ENCODE data around the gene MELTF. TPM values are rescaled to one million over a fixed set of nuclear protein-coding genes. Genes with fewer than 3 reads are reported as not detected.

The MELTF gene
- total and polyA plus RNA-seq, 9 of the 15 experiments (the other 6 are each of a cell fraction or from before 2014, with no cell fraction given), result 0.35 to 10.5 (median 4.5) TPM

GRCh38 chr3:197023241-197023997, 6.2 kb downstream of the MELTF start:
- Histone ChIP-seq H3K27me3 (ENCODE audit: control insufficient read depth in 2 of 2, insufficient read depth in 2 of 2, low read length in 2 of 2) (peaks cover 11% of the 10 kb centered on the region in 2 experiments; a peak in 4 of 5 replicates), H4K20me1 (replicated peaks; ENCODE audit: control insufficient read depth, insufficient read depth, low read length) (peaks cover 6% of the 10 kb centered on the region; the same call in 1 of the 2 replicates), H3K79me2 (ENCODE audit: control insufficient read depth, insufficient read depth, low read length) (no peaks in the 10 kb centered on the region), H3K9ac (ENCODE audit: insufficient read depth in 1 of 2, low read depth in 2 of 2, low read length in 2 of 2) (peak overlapping the region in 1 of 2 experiments; percentile 70; a peak in 2 of 4 replicates), H3K9me3 (replicated peaks; ENCODE audit: control insufficient read depth, insufficient read depth, low read depth, low read length) (no peaks in the 10 kb centered on the region), H3K36me3 (ENCODE audit: control insufficient read depth, insufficient read depth, low read length) (peaks cover 5% of the 10 kb centered on the region; the same call in 1 of the 3 replicates), H2AFZ (ENCODE audit: low read depth, low read length) (0 out of 2 replicates have a peak overlapping the region, but pooled peaks have one; percentile 9), H3K9me1 (ENCODE audit: control insufficient read depth, insufficient read depth, low read length) (peaks cover 3% of the 10 kb centered on the region), H3K4me2 (ENCODE audit: insufficient read depth, low read length) (no peak overlapping the region), H3K4me3 (no peak overlapping the region), H3K27ac (ENCODE audit: extremely low read depth, low read depth, low read length) (no peak overlapping the region), H3K4me1 (replicated peaks in 1 of 2; ENCODE audit: control insufficient read depth in 2 of 2, insufficient read depth in 2 of 2, low read length in 2 of 2) (peaks cover 10 to 53% of the 10 kb centered on the region in 2 experiments; a peak in 4 of 5 replicates)
- ATAC-seq, result no peak
- intact Hi-C loops (cut with micrococcal nuclease), result no loop called here
- DNase-seq (ENCODE audit: extremely low read depth in 1 of 4, low spot score in 3 of 4), result no peak
- ChIA-PET CTCF (ENCODE audit: low intra/inter-chr PET ratio) (no interaction called here), POLR2A (interaction anchor here (1.1 to 2.2 kb wide), 5 partner anchors 8 to 242 kb away, joined by 3 to 6 read pairs (median 3); no protein-coding TSS in a partner anchor)
- no peak for FAIRE-seq
- WGBS (ENCODE audit: insufficient coverage, low coverage, missing lambda C conversion rate), result 57% methylated on average over 26 of the region's 27 CpGs
- BruUV-seq (replicated peaks), result no TSS peak
- in situ Hi-C loops (cut with MboI), result no loop called here
- no peak for TF ChIP-seq HNRNPK (IDR thresholded peaks at IDR 0.05; ENCODE audit: low read depth, low read length, poor library complexity, severe bottlenecking)
- TF ChIP-seq MXD1 (CRISPR knock-in tag; IDR thresholded peaks at IDR 0.05; ENCODE audit: borderline replicate concordance, poor library complexity, severe bottlenecking), result no peak
- no peak for TF ChIP-seq PTTG1 (tag; IDR thresholded peaks at IDR 0.05; ENCODE audit: low read depth)
- TF ChIP-seq KLF6 (CRISPR knock-in tag; IDR thresholded peaks at IDR 0.05; ENCODE audit: borderline replicate concordance), result no peak
- TF ChIP-seq MEIS2 (IDR thresholded peaks at IDR 0.05; ENCODE audit: partially characterized antibody), result no peak
- no peak for TF ChIP-seq ZC3H11A (IDR thresholded peaks at IDR 0.05; ENCODE audit: low read depth, low read length)
- TF ChIP-seq CAMTA2 (CRISPR knock-in tag; conservative IDR thresholded peaks at IDR 0.05), result no peak
- no peak for TF ChIP-seq GTF2B (IDR thresholded peaks at IDR 0.05; ENCODE audit: extremely low read depth, insufficient read length)
- TF ChIP-seq ZNF79 (CRISPR knock-in tag; IDR thresholded peaks at IDR 0.05; ENCODE audit: low read depth), result no peak
- TF ChIP-seq, protein P1, sequence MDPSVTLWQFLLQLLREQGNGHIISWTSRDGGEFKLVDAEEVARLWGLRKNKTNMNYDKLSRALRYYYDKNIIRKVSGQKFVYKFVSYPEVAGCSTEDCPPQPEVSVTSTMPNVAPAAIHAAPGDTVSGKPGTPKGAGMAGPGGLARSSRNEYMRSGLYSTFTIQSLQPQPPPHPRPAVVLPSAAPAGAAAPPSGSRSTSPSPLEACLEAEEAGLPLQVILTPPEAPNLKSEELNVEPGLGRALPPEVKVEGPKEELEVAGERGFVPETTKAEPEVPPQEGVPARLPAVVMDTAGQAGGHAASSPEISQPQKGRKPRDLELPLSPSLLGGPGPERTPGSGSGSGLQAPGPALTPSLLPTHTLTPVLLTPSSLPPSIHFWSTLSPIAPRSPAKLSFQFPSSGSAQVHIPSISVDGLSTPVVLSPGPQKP (CRISPR knock-in tag; IDR thresholded peaks at IDR 0.05), result no peak
- TF ChIP-seq ZNF23 (CRISPR knock-in tag; IDR thresholded peaks at IDR 0.05), result no peak
- no peak for TF ChIP-seq DIDO1 (tag; IDR thresholded peaks at IDR 0.05; ENCODE audit: low read depth)
- no peak for TF ChIP-seq MTA2 (IDR thresholded peaks at IDR 0.05; ENCODE audit: low read depth)
- no peak for TF ChIP-seq CREB3L1 (IDR thresholded peaks at IDR 0.05; ENCODE audit: borderline replicate concordance, low read depth)
- no peak for TF ChIP-seq HNRNPUL1 (IDR thresholded peaks at IDR 0.05; ENCODE audit: low read length)
- no peak for TF ChIP-seq TCFL5 (CRISPR knock-in tag; conservative IDR thresholded peaks at IDR 0.05)

All from K562 (cell line).